ENCODE measurements around the gene TMEM119.

The TMEM119 gene

GRCh38 chr12:108543652-108544051 is 54.2 kb downstream of the TMEM119 start:
- no peak for TF ChIP-seq POLR2A (IDR thresholded peaks at IDR 0.05; ENCODE audit: extremely low read depth, insufficient read length)
- TF ChIP-seq MYC (IDR thresholded peaks at IDR 0.05; ENCODE audit: low read depth, low read length), result no peak
- TF ChIP-seq, protein P1, sequence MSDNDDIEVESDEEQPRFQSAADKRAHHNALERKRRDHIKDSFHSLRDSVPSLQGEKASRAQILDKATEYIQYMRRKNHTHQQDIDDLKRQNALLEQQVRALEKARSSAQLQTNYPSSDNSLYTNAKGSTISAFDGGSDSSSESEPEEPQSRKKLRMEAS (IDR thresholded peaks at IDR 0.05; ENCODE audit: low read depth, low read length), result no peak
- TF ChIP-seq, protein P2, sequence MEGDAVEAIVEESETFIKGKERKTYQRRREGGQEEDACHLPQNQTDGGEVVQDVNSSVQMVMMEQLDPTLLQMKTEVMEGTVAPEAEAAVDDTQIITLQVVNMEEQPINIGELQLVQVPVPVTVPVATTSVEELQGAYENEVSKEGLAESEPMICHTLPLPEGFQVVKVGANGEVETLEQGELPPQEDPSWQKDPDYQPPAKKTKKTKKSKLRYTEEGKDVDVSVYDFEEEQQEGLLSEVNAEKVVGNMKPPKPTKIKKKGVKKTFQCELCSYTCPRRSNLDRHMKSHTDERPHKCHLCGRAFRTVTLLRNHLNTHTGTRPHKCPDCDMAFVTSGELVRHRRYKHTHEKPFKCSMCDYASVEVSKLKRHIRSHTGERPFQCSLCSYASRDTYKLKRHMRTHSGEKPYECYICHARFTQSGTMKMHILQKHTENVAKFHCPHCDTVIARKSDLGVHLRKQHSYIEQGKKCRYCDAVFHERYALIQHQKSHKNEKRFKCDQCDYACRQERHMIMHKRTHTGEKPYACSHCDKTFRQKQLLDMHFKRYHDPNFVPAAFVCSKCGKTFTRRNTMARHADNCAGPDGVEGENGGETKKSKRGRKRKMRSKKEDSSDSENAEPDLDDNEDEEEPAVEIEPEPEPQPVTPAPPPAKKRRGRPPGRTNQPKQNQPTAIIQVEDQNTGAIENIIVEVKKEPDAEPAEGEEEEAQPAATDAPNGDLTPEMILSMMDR (IDR thresholded peaks at IDR 0.05; ENCODE audit: low read depth, low read length), result no peak
- H3K4me3 ChIP-seq (ENCODE audit: low read depth, low read length), result no peak overlapping the region
- no peak for DNase-seq (ENCODE audit: low read depth)

DNA sequence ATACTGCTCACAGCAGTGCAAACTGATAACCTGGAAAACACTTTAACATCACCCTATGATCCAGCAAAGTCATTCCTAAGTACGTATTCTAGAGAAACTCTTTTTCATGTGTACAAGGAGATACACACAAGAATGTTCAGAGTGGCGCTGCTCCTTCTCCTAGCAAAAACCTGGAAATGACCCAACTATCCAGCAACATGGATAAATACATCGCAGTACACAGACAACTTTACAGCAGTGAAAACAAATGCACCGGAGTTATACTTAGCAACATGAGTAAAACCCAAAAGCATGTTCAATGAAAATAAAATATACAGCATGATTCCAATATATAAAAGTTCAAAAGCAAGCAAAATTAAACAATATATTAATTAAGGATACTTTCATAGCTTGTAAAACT is 55.6 kb downstream of the TMEM119 start:
- no peak overlapping the region for H3K4me3 ChIP-seq (ENCODE audit: low read depth, low read length)
- no peak for DNase-seq (ENCODE audit: low read depth)
- TF ChIP-seq, protein P1 (IDR thresholded peaks at IDR 0.05; ENCODE audit: low read depth, low read length), result no peak
- no peak for TF ChIP-seq MYC (IDR thresholded peaks at IDR 0.05; ENCODE audit: low read depth, low read length)
- TF ChIP-seq, protein P2 (IDR thresholded peaks at IDR 0.05; ENCODE audit: low read depth, low read length), result no peak
- TF ChIP-seq POLR2A (IDR thresholded peaks at IDR 0.05; ENCODE audit: extremely low read depth, insufficient read length), result no peak

Measured in NB4 (cell line).